ENCODE results near the gene MRPL37.
A peak's percentile ranks its signal among the peaks of the same experiment; 100 is the strongest.

MRPL37 gene

DNA sequence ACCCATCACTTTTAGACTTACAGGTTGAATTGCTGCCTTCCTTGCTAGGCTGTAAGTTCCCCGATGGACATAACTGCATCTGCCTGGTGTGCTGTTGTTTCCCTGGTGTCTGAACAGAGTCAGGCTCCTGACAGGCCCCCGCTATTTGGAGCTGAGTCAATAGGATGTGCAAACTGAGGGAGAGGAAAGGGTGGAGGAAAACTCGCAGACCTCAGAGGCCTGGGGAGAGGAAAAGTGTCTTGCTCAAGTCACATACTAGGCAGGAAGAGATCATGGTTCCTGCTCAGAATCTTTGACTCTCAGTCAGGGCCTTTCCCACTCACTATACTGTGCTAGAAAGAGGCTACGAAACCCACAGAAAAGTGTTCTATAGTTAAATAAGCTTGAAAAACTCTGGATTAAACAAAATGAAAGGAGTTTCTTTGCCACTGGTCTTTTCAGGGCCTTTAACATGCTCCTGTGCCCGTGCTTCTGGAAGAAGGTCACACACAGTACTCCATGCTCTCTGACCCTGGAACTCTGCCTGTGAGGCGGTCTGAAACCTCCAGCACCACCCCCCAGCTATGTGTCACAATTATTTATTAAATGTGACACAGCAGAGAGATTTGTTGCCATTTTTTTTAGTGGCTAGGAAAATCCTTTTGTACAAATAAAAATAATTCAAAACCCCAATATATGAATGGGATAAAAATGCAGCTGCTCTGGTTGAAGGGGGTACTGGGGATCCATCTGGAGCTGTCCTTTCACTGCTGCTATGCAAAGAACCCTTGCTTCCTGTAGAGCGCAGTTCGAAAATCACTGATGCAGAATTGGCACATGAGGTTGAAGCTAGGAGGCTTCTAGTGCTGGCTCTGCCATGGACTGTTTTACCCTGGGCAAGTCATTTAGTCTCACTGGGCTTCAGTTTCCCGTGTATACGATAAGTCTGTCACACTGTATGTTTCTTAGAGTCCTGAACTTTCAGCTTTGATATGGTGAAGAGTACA, 27.1 kb upstream of the MRPL37 start:
- Histone ChIP-seq H3K4me2 (ENCODE audit: insufficient read depth, low read length) (no peak overlapping the region), H3K79me2 (ENCODE audit: insufficient read depth, low read length) (no peaks in the 10 kb centered on the region), H3K36me3 (ENCODE audit: insufficient read depth, low read length) (peaks cover 11% of the 10 kb centered on the region; the same call in 1 of the 2 replicates), H4K20me1 (ENCODE audit: insufficient read depth, low read length) (no peaks in the 10 kb centered on the region), H2AFZ (ENCODE audit: low read depth, low read length) (no peak overlapping the region), H3K27me3 (ENCODE audit: insufficient read depth, low read length, poor library complexity) (no peaks in the 10 kb centered on the region), H3K27ac (ENCODE audit: low read length) (no peak overlapping the region), H3K4me3 (ENCODE audit: low read depth in 1 of 2, low read length in 2 of 2) (no peak overlapping the region), H3K9ac (ENCODE audit: low read depth, low read length) (no peak overlapping the region), H3K4me1 (ENCODE audit: insufficient read depth, low read length) (no peaks in the 10 kb centered on the region), H3K9me3 (ENCODE audit: insufficient read depth, low read length, severe bottlenecking) (no peaks in the 10 kb centered on the region)
- ATAC-seq (ENCODE audit: insufficient read depth, low read depth) (no peak), DNase-seq (no peak)
- TF ChIP-seq, protein P1, sequence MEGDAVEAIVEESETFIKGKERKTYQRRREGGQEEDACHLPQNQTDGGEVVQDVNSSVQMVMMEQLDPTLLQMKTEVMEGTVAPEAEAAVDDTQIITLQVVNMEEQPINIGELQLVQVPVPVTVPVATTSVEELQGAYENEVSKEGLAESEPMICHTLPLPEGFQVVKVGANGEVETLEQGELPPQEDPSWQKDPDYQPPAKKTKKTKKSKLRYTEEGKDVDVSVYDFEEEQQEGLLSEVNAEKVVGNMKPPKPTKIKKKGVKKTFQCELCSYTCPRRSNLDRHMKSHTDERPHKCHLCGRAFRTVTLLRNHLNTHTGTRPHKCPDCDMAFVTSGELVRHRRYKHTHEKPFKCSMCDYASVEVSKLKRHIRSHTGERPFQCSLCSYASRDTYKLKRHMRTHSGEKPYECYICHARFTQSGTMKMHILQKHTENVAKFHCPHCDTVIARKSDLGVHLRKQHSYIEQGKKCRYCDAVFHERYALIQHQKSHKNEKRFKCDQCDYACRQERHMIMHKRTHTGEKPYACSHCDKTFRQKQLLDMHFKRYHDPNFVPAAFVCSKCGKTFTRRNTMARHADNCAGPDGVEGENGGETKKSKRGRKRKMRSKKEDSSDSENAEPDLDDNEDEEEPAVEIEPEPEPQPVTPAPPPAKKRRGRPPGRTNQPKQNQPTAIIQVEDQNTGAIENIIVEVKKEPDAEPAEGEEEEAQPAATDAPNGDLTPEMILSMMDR (IDR thresholded peaks at IDR 0.05; ENCODE audit: borderline replicate concordance, extremely low read depth, low read length, poor library complexity, severe bottlenecking), result no peak
- TF ChIP-seq EZH2 (IDR thresholded peaks at IDR 0.05; ENCODE audit: borderline replicate concordance, low read depth, low read length, severe bottlenecking), result no peak

DNA sequence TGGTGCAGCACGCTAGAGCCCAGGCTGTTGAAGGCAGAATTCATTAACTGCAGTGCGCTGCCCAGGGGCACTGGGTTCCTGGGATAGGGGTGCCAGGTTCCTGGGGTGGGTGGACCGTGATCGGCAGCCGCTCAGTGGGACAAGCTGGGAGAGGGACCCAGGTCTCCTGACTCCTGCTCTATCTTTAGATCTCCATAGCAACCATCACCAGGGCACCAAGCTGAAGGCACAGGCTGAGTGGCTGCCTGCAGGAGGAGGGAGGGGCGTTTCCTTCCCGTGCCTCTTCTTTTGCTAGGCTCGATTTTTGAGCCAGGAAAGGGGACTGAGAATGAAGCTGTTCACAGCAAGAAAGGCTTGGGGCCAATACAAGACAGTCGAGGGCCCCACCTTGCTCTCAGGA, 26.3 kb upstream of the MRPL37 start:
- Histone ChIP-seq H2AFZ (ENCODE audit: low read depth, low read length) (no peak overlapping the region), H3K79me2 (ENCODE audit: insufficient read depth, low read length) (no peaks in the 10 kb centered on the region), H3K9me3 (ENCODE audit: insufficient read depth, low read length, severe bottlenecking) (no peaks in the 10 kb centered on the region), H3K9ac (ENCODE audit: low read depth, low read length) (no peak overlapping the region), H3K36me3 (ENCODE audit: insufficient read depth, low read length) (peaks cover 14% of the 10 kb centered on the region; the same call in 1 of the 2 replicates), H4K20me1 (ENCODE audit: insufficient read depth, low read length) (no peaks in the 10 kb centered on the region), H3K4me2 (ENCODE audit: insufficient read depth, low read length) (no peak overlapping the region), H3K27ac (ENCODE audit: low read length) (no peak overlapping the region), H3K4me1 (ENCODE audit: insufficient read depth, low read length) (no peaks in the 10 kb centered on the region), H3K27me3 (ENCODE audit: insufficient read depth, low read length, poor library complexity) (no peaks in the 10 kb centered on the region), H3K4me3 (ENCODE audit: low read depth in 1 of 2, low read length in 2 of 2) (no peak overlapping the region)
- TF ChIP-seq EZH2 (IDR thresholded peaks at IDR 0.05; ENCODE audit: borderline replicate concordance, low read depth, low read length, severe bottlenecking), result no peak
- TF ChIP-seq, protein P1 (IDR thresholded peaks at IDR 0.05; ENCODE audit: borderline replicate concordance, extremely low read depth, low read length, poor library complexity, severe bottlenecking), result no peak
- ATAC-seq (ENCODE audit: insufficient read depth, low read depth) (peak; percentile 27; the same call in 1 of the 3 replicates), DNase-seq (no peak)

DNA sequence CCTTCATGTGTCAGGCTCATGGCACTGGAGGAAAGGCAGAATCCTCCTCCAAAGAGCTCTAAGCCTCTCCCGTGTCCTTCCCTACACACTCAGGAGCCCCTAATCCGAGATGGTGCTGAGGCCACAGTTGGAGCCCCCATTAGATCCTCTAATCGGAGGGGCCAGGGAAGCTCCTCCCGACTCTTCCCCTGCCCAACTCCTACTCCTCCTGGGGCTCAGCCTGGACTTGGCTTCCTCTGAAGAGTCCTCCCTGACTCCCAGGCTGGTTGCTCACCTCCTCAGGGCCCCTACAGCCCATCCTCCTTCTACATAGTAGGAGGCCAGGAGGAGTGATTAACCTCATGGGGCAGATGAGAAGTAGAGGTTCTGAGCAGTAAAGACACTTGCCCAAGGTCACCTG, 25.9 kb upstream of the MRPL37 start:
- Histone ChIP-seq H3K4me2 (ENCODE audit: insufficient read depth, low read length) (no peak overlapping the region), H3K4me3 (ENCODE audit: low read depth in 1 of 2, low read length in 2 of 2) (no peak overlapping the region), H3K9ac (ENCODE audit: low read depth, low read length) (no peak overlapping the region), H3K36me3 (ENCODE audit: insufficient read depth, low read length) (peaks cover 16% of the 10 kb centered on the region; the same call in 1 of the 2 replicates), H3K9me3 (ENCODE audit: insufficient read depth, low read length, severe bottlenecking) (no peaks in the 10 kb centered on the region), H3K27ac (ENCODE audit: low read length) (no peak overlapping the region), H4K20me1 (ENCODE audit: insufficient read depth, low read length) (no peaks in the 10 kb centered on the region), H3K4me1 (ENCODE audit: insufficient read depth, low read length) (no peaks in the 10 kb centered on the region), H3K79me2 (ENCODE audit: insufficient read depth, low read length) (no peaks in the 10 kb centered on the region), H3K27me3 (ENCODE audit: insufficient read depth, low read length, poor library complexity) (no peaks in the 10 kb centered on the region), H2AFZ (ENCODE audit: low read depth, low read length) (no peak overlapping the region)
- no peak for DNase-seq
- ATAC-seq (ENCODE audit: insufficient read depth, low read depth), result no peak
- TF ChIP-seq, protein P1 (IDR thresholded peaks at IDR 0.05; ENCODE audit: borderline replicate concordance, extremely low read depth, low read length, poor library complexity, severe bottlenecking), result no peak
- no peak for TF ChIP-seq EZH2 (IDR thresholded peaks at IDR 0.05; ENCODE audit: borderline replicate concordance, low read depth, low read length, severe bottlenecking)
